ENCODE data around the gene CRY1. TPM values are rescaled to one million over a fixed set of nuclear protein-coding genes. Genes with fewer than 3 reads are reported as not detected.

CRY1 gene
- total RNA-seq: 8.0 TPM
- long read RNA-seq, transcript CRY1-201 (13 exons, 3,267 nt): major isoform, 51 of 57 reads
- long read RNA-seq, partial matches to known transcripts: 5 of 57 reads
- long read RNA-seq, other reads (novel, unspliced or antisense): 1 of 57 reads

- DNase-seq: peak; percentile 98
- ATAC-seq (ENCODE audit: poor library complexity): peak; percentile 97
- intact Hi-C loops (cut with DNase I): loop anchor here (5.0 kb wide), 1 partner anchor 61 kb away; no protein-coding TSS in a partner anchor
Measured at GRCh38 chr12:107093417-107094182, at the start of gene CRY1. Gene CRY1 (minus strand): TSS chr12:107093549. CDS start chr12:107092961, 588 bp downstream.

GRCh38 chr12:107139787-107140186 lies 46.4 kb upstream of the CRY1 start:
- intact Hi-C loops (cut with DNase I): no loop called here
- ATAC-seq (ENCODE audit: poor library complexity) (no peak), DNase-seq (no peak)

- intact Hi-C loops (cut with DNase I): no loop called here
- ATAC-seq (ENCODE audit: poor library complexity) (no peak), DNase-seq (no peak)
Measured at GRCh38 chr12:107138990-107139389, 45.6 kb upstream of the CRY1 start.

- DNase-seq: no peak
- intact Hi-C loops (cut with DNase I): no loop called here
- no peak for ATAC-seq (ENCODE audit: poor library complexity)
Measured at GRCh38 chr12:107135177-107135576, 41.8 kb upstream of the CRY1 start.

GRCh38 chr12:107134558-107134957 lies 41.2 kb upstream of the CRY1 start:
- intact Hi-C loops (cut with DNase I): no loop called here

GRCh38 chr12:107133462-107133861 lies 40.1 kb upstream of the CRY1 start:
- ATAC-seq (ENCODE audit: poor library complexity): no peak
- intact Hi-C loops (cut with DNase I): loop anchor here (2.0 kb wide), 1 partner anchor 473 kb away; no protein-coding TSS in a partner anchor
- no peak for DNase-seq

More at GRCh38 chr12:107134558-107134957, 41.2 kb upstream of the CRY1 start:
- ATAC-seq (ENCODE audit: poor library complexity): no peak
- no peak for DNase-seq

- DNase-seq (no peak), ATAC-seq (ENCODE audit: poor library complexity) (peak; percentile 61)
- intact Hi-C loops (cut with DNase I): loop anchor here (2.0 kb wide), 1 partner anchor 475 kb away; no protein-coding TSS in a partner anchor
Measured at GRCh38 chr12:107131832-107132616, 38.7 kb upstream of the CRY1 start.

- intact Hi-C loops (cut with DNase I): no loop called here
- ATAC-seq (ENCODE audit: poor library complexity) (no peak), DNase-seq (no peak)
Measured at GRCh38 chr12:107130830-107131611, 37.7 kb upstream of the CRY1 start.

GRCh38 chr12:107129315-107129930 lies 36.1 kb upstream of the CRY1 start:
- intact Hi-C loops (cut with DNase I): no loop called here
- DNase-seq: no peak

GRCh38 chr12:107127482-107128430 lies 34.4 kb upstream of the CRY1 start:
- ATAC-seq (ENCODE audit: poor library complexity) (no peak), DNase-seq (no peak)
- intact Hi-C loops (cut with DNase I): no loop called here

More at GRCh38 chr12:107129315-107129930, 36.1 kb upstream of the CRY1 start:
- ATAC-seq (ENCODE audit: poor library complexity): no peak

GRCh38 chr12:107126796-107127481 lies 33.6 kb upstream of the CRY1 start:
- DNase-seq: no peak
- intact Hi-C loops (cut with DNase I): no loop called here

GRCh38 chr12:107125833-107126232 lies 32.5 kb upstream of the CRY1 start:
- ATAC-seq (ENCODE audit: poor library complexity): no peak
- intact Hi-C loops (cut with DNase I): no loop called here
- no peak for DNase-seq

More at GRCh38 chr12:107126796-107127481, 33.6 kb upstream of the CRY1 start:
- no peak for ATAC-seq (ENCODE audit: poor library complexity)

- no peak for DNase-seq
- no peak for ATAC-seq (ENCODE audit: poor library complexity)
- intact Hi-C loops (cut with DNase I): no loop called here
Measured at GRCh38 chr12:107122452-107122958, 29.2 kb upstream of the CRY1 start.

- ATAC-seq (ENCODE audit: poor library complexity) (no peak), DNase-seq (no peak)
- intact Hi-C loops (cut with DNase I): no loop called here
Measured at GRCh38 chr12:107119091-107119490, 25.7 kb upstream of the CRY1 start.

- intact Hi-C loops (cut with DNase I): no loop called here
- ATAC-seq (ENCODE audit: poor library complexity) (no peak), DNase-seq (no peak)
Measured at GRCh38 chr12:107118624-107119023, 25.3 kb upstream of the CRY1 start.

GRCh38 chr12:107115119-107115518 lies 21.8 kb upstream of the CRY1 start:
- ATAC-seq (ENCODE audit: poor library complexity) (no peak), DNase-seq (no peak)
- intact Hi-C loops (cut with DNase I): no loop called here

All from Right ventricle myocardium superior (tissue), 1 donor.